Right renal pelvis (tissue), 4 donors: ENCODE data around the gene NDST3. TPM values are rescaled to one million over a fixed set of nuclear protein-coding genes. Genes with fewer than 3 reads are reported as not detected.
"Not testable (repeated sequence)": the region's sequence is repeated elsewhere in the genome, so short reads cannot be mapped to it uniquely, and the experiment has no call there.

Experiments used
- DNase-seq, 4 donors: peaks; one replicate each; pipeline ENCODE4 v3.0.0-alpha.2; 2013; ENCODE audit warnings: low read depth in 4 of 4, low spot score in 3 of 4, missing footprints in 1 of 4
- polyA plus RNA-seq, 4 donors: library from polyadenylated mRNA; unstranded; fragments of 120-200 nt; gene quantifications; one replicate each; pipeline ENCODE4 v1.2.1, GENCODE V29; 2013; ENCODE audit not compliant: insufficient read length in 4 of 4

Gene NDST3
- polyA plus RNA-seq, 4 donors = 3.0 to 4.6 (median 3.3) TPM

GRCh38 chr4:118265312-118266144 is 231.2 kb downstream of the NDST3 start:
- no peak for DNase-seq

- not testable (repeated sequence) for DNase-seq
Observed at GRCh38 chr4:118266145-118266496, 231.8 kb downstream of the NDST3 start.

- no peak for DNase-seq
Observed at GRCh38 chr4:118268780-118269179, 234.5 kb downstream of the NDST3 start.

- peak in 1 of 4 donors; percentile 27 for DNase-seq
Observed at GRCh38 chr4:118270492-118270891, 236.2 kb downstream of the NDST3 start.

GRCh38 chr4:118271788-118272187 is 237.5 kb downstream of the NDST3 start:
- no peak for DNase-seq

- DNase-seq = no peak
Observed at GRCh38 chr4:118273642-118274041, 239.4 kb downstream of the NDST3 start.

GRCh38 chr4:118276580-118276979 is 242.3 kb downstream of the NDST3 start:
- no peak for DNase-seq

GRCh38 chr4:118277243-118277642 is 243.0 kb downstream of the NDST3 start:
- DNase-seq = no peak

- DNase-seq = peak; percentile 85 to 89 (median 87)
Observed at GRCh38 chr4:118278473-118279274, 244.4 kb downstream of the NDST3 start.

- no peak for DNase-seq
Observed at GRCh38 chr4:118279328-118279727, 245.0 kb downstream of the NDST3 start.

- no peak for DNase-seq
Observed at GRCh38 chr4:118279920-118280432, 245.7 kb downstream of the NDST3 start.

- peak in 1 of 4 donors; percentile 43 for DNase-seq
Observed at GRCh38 chr4:118280501-118281218, 246.4 kb downstream of the NDST3 start.

GRCh38 chr4:118281611-118282442 is 247.5 kb downstream of the NDST3 start:
- no peak for DNase-seq

GRCh38 chr4:118282692-118283091 is 248.4 kb downstream of the NDST3 start:
- DNase-seq = no peak

GRCh38 chr4:118284169-118284568 is 249.9 kb downstream of the NDST3 start:
- no peak for DNase-seq

- DNase-seq = no peak
Observed at GRCh38 chr4:118285931-118286330, 251.6 kb downstream of the NDST3 start.

GRCh38 chr4:118286685-118287084 is 252.4 kb downstream of the NDST3 start:
- DNase-seq = no peak

- DNase-seq = no peak
Observed at GRCh38 chr4:118287711-118288451, 253.6 kb downstream of the NDST3 start.

GRCh38 chr4:118289794-118290193 is 255.5 kb downstream of the NDST3 start:
- DNase-seq = no peak
